HG02970 (cell line): ENCODE data around the gene IFNLR1.

Experiments
- ATAC-seq: cut with Tn5 transposase; IDR thresholded peaks from one replicate; pipeline ENCODE4 v1.9.1; 2021; ENCODE audit warnings: mild to moderate bottlenecking, moderate library complexity, moderate number of reproducible peaks; ENCODE audit not compliant: unreplicated experiment, low FRiP score

The IFNLR1 gene

DNA sequence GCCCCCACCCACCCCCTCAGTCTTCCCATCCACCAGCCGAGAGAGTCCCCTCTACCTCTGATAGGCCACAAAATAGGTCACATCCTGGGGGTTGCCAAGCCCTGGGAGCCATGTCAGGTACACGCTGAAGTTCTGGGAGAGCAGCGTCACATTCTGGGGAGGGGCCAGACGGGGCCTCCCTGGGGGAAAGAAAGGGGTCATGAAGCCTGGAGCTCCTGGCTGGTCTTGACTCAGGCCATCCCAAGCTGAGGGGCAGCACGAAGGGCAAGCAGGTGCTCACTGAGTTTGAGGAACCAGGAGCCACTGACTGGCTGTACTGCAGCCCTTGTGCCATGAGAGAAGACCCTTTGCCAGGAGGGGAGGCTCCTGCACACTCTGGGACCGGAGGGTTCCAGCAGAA lies 6.4 kb downstream of the IFNLR1 start:
- ATAC-seq, result no peak

DNA sequence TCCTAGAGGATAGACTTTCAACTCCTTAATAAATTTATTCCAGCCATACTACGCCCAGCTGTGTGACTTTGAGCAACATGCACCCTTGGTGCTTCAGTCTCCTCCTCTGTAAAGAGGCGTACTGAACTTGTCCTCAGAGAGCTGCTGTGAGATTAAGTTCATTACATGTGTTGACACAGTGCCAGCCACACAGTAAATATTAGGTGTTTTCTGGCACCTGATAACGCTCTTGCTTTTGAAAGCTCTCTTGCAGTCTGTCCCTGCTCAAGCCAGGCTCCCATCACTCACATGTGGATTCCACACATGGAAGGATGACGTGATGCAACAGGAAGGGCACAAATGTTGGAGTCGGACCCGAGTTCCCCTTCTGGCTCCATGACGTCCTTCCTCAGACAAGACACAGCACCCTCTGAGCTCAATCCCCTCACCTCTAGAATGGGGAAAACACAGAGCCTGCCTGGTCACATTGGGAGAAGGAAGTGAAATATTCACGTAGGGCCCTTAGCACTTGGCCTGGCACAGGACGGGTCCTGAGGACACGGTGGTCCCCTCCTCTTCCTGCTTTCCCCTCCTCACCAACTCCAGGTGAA lies 7.7 kb downstream of the IFNLR1 start:
- ATAC-seq, result no peak

DNA sequence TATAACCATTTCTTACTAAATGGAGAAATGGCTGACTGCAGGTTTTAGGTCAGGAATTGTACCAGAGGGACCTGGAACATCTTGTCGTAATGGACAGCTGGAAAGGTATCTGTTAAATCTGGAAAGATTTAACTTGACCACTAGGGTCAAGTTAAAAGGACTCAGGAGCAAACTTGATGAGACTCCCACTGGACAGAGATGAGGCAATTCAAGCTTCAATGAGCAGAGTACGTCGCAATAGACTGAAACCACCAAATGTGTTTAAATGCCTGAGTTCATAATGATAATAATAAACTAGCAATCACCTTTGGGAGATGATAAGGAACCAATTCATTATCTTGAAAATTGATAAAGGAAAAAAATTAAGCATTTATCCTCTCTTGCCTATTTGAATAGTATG lies 8.7 kb downstream of the IFNLR1 start:
- ATAC-seq, result no peak

DNA sequence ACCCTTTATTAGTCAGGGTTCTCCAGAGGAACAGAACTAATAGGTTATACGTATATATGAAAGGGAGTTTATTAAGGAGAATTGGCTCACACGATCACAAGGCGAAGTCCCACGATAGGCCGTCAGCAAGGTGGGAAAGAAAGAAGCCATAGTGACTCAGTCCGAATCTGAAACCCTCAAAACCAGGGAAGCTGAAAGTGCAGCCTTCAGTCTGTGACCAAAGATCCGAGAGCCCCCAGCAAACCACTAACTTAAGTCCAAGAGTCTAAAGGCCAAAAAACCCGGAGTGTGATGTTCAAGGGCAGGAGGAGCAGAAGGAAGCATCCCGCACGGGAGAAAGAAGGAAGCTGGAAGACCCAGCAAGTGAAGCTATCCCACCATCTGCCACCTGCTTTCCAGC lies 9.9 kb downstream of the IFNLR1 start:
- ATAC-seq, result no peak

DNA sequence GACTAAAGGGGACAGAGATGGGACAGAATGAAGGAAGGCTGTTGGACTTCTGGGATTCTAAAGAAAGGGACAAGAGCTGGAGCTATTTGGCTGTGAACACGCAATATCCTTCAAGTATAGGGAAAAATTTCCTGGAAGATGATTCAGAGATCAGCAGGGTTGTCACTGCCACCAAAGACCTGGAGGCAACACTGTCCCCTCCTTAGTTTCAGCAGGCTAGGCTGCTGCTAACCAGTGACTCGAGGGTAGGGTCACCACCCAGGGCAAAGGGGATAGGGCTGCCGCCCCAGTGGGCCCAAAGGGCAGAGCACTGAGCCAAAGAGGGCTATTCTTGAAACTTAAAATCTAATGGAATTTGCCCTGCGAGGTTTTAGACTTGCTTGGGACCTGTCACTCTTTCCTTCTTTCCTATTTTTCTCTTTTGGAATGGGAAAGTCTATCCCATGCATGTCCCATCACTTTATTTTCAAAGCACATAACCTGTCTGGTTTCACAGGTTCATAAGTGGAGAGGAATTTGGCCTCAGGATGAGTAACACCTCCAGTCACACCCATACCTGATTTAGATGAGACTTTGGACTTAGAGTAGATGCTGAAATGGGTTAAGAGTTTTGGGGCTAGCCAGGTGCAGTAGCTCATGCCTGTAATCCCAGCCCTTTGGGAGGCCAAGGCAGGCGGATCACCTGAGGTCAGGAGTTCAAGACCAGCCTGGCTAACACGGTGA lies 11.9 kb downstream of the IFNLR1 start:
- ATAC-seq, result no peak

DNA sequence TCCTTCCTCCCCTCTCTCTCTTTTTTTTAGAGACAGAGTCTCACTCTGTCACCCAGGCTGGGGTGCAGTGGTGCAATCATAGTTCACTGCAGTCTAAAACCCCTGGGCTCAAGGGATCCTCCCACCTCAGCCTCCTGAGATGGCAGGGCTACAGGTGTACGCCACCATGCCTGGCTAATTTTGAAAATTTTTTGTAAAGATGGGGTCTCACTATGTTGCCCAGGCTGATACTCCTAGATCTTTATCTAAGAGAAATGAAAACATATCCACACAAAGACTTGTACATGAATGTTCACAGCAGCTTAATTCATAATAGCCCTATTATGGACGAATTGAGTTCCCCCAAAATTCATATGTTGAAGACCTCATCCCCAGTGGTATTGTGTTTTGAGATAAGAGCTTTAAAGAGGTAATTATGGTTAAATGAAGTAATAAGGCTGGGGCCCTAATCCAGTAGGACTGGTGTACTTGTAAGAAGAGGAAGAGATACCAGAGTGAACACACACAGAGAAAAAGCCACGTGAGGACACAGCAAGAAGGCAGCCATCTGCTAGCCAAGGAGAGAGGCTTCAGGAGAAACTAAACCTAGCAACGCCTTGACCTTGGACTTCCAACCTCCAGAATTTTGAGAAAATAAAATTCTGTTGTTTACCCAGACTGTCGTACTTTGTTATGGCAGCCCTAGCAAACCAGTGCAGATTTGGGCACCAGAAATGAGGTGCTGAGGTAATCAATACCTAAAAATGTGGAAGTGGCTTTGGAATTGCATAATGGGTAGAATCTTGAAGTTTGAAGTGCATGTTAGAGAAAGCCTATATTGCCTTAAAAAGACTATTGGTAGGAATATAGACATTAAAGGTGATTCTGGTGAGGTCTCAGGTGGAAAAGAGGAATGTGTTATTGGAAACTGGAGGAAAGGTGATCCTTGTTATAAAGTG lies 13.2 kb downstream of the IFNLR1 start:
- ATAC-seq, result no peak

DNA sequence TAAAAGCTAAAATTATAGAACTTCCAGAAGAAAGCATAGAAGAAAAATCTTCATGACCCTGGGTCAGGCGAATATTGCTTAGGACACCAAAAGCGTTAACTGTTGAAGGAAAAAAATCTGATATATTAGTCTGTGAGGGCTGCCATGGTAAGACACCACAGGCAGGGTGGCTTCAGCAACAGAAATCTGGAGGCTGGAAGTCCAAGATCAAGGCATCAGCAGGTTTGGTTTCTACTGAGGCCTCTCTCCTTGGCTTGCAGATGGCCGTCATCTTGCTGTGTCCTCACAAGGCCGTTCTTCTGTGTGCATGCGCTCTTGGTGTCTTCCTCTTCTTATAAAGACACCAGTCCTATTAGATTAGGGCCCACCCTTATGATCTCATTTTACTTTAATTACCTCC lies 14.5 kb downstream of the IFNLR1 start:
- ATAC-seq, result no peak

DNA sequence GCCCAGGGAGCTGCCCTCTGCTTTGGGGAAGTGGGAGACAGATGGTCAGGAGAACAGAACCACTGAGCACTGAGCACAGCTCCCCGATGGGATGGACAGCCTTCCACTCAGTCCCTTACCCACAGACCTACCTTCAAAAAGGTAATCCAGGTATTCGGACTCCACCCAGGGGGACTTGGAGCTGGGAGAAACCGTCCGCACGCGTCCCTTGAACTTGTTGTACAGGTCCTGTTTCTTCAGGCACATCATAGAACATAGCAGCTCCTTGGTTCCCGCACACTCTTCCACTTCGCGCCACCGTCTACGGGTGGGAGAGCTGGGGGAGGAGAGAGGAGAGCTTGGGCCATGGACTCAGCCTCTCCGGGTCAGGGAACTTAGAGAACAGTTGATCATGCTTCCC lies 17.8 kb downstream of the IFNLR1 start:
- no peak for ATAC-seq

DNA sequence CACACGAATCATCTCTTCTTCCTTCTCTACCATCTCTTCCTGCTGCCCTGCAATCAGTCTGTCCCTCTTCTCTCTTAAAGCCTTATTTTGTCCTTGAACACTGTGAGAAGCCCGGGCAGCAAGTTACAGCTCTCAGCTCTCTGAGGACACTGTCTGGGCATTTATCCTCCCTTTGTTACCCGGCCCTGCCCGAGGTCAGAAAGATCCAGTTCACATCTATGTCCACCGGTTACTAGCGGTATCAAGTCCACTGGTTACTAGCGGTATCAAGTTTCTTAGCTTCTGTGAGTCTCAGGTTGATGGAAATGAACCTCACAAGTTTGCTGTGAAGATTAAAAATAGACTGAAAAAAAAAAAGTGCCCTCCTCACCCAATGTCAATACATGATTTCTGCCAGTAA lies 18.8 kb downstream of the IFNLR1 start:
- ATAC-seq, result no peak

DNA sequence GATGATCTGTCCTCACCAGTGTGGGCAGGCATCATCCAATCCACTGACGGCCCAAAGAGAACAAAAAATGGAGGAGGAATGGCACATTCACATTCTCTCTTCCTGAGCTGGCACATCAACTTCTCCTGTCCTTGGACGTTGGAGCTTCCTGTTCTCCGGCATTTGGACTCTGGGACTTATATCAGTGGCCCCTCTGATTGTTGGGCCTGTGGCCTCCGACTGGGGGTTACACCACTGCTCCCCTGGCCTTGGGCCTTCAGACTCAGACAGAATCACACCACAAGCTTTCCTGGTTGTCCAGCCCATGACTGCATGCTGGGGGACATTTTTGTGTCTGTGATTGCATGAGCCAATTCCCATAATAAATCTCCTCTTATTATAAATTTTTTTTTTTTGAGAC lies 20.1 kb downstream of the IFNLR1 start:
- no peak for ATAC-seq

DNA sequence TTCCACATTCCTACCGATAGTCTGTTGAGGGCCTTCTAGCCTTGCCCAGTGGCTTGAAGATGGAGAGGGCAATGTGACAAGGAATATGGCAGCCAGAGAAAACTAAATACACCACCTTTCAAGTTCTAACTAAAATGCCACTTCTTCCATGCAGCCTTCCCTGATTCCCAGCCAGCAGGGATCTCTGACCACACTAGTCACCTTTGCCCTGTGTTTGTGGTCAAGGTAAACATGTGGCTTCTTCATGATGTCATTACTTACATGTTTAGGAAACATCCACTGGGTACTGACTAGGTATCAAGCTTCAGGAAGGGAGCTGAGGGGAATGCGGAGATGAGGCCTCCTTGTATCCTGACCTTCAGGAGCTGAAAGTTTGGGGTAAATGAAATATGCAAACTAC lies 21.6 kb downstream of the IFNLR1 start:
- ATAC-seq, result no peak

DNA sequence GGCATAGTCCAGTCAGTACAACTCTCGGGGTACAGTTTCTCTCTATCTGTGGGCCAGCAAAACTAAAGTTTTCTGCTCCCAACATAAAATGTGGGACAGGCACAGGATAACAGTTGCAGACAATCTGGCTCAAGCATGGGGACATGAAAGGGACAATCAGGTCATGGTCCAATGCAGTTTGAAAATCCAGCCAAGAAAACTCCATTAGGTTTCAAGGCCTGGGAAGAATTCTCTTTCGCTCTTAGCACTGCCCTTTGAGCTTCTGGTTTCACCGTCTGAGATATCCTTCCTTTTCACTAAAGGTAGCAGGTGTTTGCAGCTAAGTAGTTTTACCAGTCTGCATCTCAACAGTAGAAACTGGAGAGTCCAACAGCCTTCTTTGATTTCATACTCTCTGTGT lies 23.1 kb downstream of the IFNLR1 start:
- no peak for ATAC-seq

DNA sequence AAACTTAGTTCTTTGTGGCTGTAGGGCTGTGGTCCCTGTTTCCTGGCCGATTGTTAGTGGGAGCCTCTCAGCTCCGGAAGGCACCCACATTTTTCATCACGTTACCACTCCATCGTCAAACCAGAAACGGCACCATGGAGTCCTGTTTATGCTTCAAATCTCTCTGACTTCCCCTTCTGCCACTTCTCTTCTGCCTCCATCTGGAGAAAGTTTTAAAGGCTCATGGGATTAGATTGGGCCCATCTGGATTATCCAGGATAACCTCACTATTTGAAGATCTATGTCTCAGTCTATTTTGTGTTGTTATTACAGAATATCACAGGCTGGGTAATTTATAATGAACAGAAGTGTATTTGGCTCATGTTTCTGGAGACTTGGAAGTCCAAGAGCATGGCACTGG lies 24.9 kb downstream of the IFNLR1 start:
- no peak for ATAC-seq

DNA sequence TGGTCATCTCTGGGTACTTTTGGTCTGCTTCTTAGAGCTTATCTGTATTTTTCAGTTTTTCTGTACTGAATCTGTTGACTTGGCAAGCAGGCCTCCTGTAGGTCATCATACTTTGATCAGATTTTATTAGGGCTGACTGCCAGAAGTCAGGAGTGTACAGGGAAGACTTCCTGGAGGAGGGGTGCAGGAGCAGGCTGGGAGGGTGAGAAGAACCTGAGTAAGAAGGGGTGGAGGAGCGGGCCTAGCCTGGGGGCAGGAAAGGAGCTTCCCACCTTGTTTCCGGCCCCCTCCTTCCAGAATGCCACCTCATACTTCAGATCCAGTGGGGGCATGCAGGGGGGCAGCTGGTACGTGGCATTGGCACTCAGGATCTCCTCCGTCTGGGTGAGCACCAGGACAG lies 25.8 kb downstream of the IFNLR1 start:
- no peak for ATAC-seq

DNA sequence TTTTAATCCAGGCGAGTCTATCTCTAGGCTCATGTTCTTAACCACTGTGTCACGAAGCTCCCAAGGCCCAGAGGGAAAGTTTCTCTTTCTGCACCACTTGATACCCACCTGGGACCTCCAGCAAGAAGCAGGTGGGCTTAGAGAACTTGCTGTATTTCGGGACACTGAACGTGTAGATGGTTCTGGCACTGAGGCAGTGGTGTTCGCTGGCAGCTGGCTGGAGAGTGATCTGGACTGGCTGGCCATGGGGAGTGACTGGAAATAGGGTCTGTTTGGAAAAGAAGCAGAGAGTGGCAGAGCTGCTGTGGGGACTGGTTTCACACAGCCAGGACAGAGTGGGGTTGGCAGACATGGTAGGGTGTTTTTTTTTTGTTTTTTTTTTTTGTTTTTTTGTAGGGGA lies 27.7 kb downstream of the IFNLR1 start:
- no peak for ATAC-seq

DNA sequence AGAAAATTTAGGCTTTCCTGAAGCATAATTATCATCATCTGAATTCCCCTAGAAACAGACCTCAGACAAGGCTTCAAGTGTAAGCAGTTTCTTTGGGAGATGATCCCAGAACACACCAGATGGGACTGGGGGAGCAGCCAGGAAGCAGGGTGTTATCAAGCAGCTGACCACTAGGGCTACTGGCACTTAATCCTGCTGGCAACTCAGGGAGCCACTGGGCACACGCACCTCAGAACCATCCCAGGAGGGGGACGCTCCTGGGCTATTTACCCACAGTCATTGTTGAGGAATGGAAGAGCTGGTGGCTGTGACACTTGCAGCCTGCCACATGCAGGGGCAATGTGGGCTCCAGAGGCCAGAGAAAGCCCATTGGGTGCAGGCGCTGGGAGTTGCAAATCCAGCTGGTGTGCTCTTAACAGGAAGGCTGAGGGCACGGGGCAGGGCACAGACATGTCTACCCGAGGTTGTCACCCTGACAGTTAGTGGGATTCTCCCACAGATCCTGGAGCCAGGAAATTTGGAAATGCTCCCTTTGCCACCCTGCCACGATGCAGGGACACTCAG lies 29.1 kb downstream of the IFNLR1 start:
- ATAC-seq, result no peak

DNA sequence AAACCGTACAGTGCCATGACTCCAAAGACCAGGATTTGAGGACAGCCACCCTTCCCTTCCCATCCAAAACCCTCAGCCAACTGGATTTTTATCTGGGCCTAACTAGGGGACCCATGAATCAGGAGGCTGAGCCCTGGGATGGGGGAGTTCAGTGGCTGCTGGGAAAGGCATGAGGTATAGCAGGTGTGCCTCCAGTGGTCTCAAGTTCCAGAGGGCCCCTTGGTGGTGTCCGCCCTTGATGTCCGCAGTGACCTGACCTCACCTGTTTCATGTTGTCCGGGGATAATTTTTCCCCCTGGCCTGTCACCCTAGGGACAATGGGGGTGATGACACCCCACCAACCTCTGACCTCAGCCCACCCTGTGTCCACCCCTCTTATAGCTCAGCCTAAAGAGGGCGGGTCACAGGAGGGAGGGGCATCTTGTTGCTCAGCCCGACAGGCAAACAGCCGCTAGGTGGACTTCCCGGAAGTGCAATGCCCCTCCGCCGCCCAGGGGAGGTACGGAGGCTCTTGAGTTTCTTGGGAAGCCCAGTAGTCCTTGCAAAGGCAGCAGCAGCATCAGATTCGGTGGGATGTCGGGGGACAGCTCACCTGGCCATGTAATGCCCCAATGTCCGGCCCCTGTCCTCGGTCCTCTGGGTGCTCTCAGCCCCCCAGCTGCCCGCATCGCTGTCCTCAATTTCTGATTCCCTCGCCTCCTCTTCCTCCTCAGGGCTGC lies 30.4 kb downstream of the IFNLR1 start:
- no peak for ATAC-seq

DNA sequence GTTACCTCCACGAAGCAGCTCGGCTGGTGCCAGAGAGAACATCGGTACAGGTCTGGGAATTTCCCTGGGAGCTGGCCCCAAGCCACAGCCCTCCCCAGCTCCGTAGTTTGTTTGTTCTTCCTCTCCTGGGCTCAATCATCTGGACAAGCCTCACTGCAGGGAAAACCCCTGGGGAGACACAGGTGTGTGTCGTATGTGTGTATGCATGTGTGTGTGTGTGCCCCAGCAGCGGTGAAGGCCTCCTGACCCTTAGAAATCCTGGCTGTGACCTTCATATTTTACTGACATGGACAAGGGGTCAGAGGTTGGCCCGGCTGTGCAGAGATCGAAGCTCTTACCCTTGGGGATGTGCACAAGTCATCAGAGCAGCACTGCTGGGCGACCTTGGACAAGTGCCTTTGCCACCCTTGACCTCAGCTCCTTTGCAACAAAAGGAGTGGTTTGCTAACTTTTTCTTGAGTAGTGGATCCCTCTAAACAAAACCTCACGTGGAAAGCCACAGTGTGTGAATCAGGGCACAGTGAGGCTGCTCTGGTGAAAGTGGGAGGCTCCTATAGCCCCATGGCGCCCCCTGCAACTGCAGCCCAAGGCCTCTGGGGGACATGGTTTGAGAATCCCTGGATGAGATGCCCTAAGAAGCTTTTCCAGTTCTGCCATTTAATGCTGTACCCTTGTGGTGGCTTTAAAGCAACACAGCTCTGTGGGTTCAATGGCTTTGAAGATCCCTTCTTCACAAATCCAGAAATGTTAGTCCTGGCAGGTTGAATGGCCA lies 31.9 kb downstream of the IFNLR1 start:
- ATAC-seq, result no peak

DNA sequence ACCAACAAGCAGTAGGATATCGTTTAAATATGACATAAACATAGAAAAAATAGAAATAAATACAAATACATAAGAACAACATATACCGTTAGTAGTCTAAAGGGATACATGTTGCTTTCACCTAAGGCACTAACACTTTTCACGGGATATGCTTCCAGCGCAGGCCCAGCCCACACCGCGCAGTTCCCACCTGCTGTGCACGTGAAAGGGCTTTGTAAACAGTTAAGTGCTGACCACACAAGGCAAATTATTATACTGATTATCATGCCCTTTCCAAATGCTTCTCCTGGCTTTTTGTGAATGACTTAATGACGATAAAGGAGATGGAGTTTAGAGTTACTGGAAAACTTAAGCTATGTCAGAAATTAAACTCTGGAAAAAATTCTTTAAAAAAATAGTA lies 32.9 kb downstream of the IFNLR1 start:
- no peak for ATAC-seq
